IMR-90 (cell line): ENCODE results near the gene HS3ST5. TPM values are rescaled to one million over a fixed set of nuclear protein-coding genes. Genes with fewer than 3 reads are reported as not detected.

ENCODE experiments used
- ATAC-seq: fragments of 200-7000 bp; cut with Tn5 transposase; 2 replicates; pipeline ENCODE4 v1.9.1; 2020; ENCODE audit warnings: low read depth, mild to moderate bottlenecking, moderate library complexity
- BruUV-seq: library from RNA; stranded (reverse); fragments of 400-500 nt; replicated peaks from 2 replicates; lab custom pipeline; 2021; lab: Mats Ljungman, UMichigan
- CTCF ChIA-PET: fragments of 300-600 bp; formaldehyde crosslinking; extraction: SDS; loops from one replicate; lab custom pipeline; 2021; ENCODE audit warnings: antibody characterized with exemption; lab: Yijun Ruan, JAX
- POLR2A ChIA-PET: fragments of 300-600 bp; sonication (Branson Sonifier 250); formaldehyde crosslinking; loops from one replicate; lab custom pipeline; 2022; ENCODE audit warnings: antibody characterized with exemption; ENCODE audit not compliant: unreplicated experiment; lab: Charles Lee
- DNase-seq: peaks from one replicate; pipeline ENCODE4 v3.0.0; 2013
- H2AFZ ChIP-seq: replicated peaks from 2 replicates; pipeline ENCODE3; 2013; ENCODE audit warnings: low read length, mild to moderate bottlenecking; ENCODE audit not compliant: poor library complexity
- H2AK5ac ChIP-seq: 2 replicates; pipeline ENCODE4 v1.6.1; 2013; ENCODE audit warnings: low read depth, low read length, inconsistent platforms
- H2AK9ac ChIP-seq: replicated peaks from 2 replicates; pipeline ENCODE3; 2013; ENCODE audit warnings: mild to moderate bottlenecking, low read depth, low read length, moderate library complexity; ENCODE audit not compliant: poor library complexity
- H2BK120ac ChIP-seq: 2 replicates; pipeline ENCODE4 v1.6.1; 2013; ENCODE audit warnings: low read depth, low read length, inconsistent platforms
- H2BK15ac ChIP-seq: 3 replicates; pipeline ENCODE4 v1.6.1; 2013; ENCODE audit warnings: low read depth, low read length, inconsistent platforms
- H2BK20ac ChIP-seq: 2 replicates; pipeline ENCODE4 v1.6.1; 2013; ENCODE audit warnings: low read depth, mild to moderate bottlenecking, inconsistent platforms, low read length, moderate library complexity
- H2BK5ac ChIP-seq: 2 replicates; pipeline ENCODE4 v1.6.1; 2013; ENCODE audit warnings: mild to moderate bottlenecking, low read depth, low read length, inconsistent platforms; ENCODE audit not compliant: poor library complexity, severe bottlenecking
- H3K14ac ChIP-seq: replicated peaks from 2 replicates; pipeline ENCODE4 v1.6.1; 2013; ENCODE audit warnings: low read depth, low read length, inconsistent platforms
- H3K18ac ChIP-seq: 2 replicates; pipeline ENCODE4 v1.6.1; 2013; ENCODE audit warnings: low read depth, low read length, control low read depth
- H3K23ac ChIP-seq: 2 replicates; pipeline ENCODE4 v1.6.1; 2013; ENCODE audit warnings: low read depth, low read length, inconsistent platforms
- H3K27ac ChIP-seq: 2 replicates; pipeline ENCODE4 v1.5.1; 2013; ENCODE audit warnings: mild to moderate bottlenecking, control low read depth, low read length; ENCODE audit not compliant: insufficient read depth
- H3K27me3 ChIP-seq: 2 replicates; pipeline ENCODE4 v1.6.1; 2013; ENCODE audit warnings: low read length; ENCODE audit not compliant: control insufficient read depth, insufficient read depth
- H3K36me3 ChIP-seq: 2 replicates; pipeline ENCODE4 v1.6.1; 2013; ENCODE audit warnings: low read length, mixed read lengths; ENCODE audit not compliant: control insufficient read depth, insufficient read depth
- H3K4ac ChIP-seq: 2 replicates; pipeline ENCODE4 v1.6.1; 2013; ENCODE audit warnings: low read depth, low read length, inconsistent platforms
- H3K4me1 ChIP-seq: 2 replicates; pipeline ENCODE4 v1.6.1; 2013; ENCODE audit warnings: low read length, mixed read lengths; ENCODE audit not compliant: control insufficient read depth, insufficient read depth
- H3K4me2 ChIP-seq: 2 replicates; pipeline ENCODE4 v1.6.1; 2013; ENCODE audit warnings: low read depth, mild to moderate bottlenecking, control low read depth, low read length, moderate library complexity
- H3K4me3 ChIP-seq: 2 replicates; pipeline ENCODE4 v1.5.1; 2013; ENCODE audit warnings: low read depth, mild to moderate bottlenecking, control low read depth, low read length, moderate library complexity; ENCODE audit not compliant: insufficient read depth
- H3K56ac ChIP-seq: 2 replicates; pipeline ENCODE4 v1.6.1; 2013; ENCODE audit warnings: low read length, inconsistent platforms; ENCODE audit not compliant: insufficient read depth; ENCODE audit errors: extremely low read depth
- H3K79me1 ChIP-seq, 2 experiments: 2 replicates each; pipeline ENCODE4 v1.6.1; 2013; ENCODE audit warnings: low read length in 2 of 2, inconsistent platforms in 1 of 2, low read depth in 1 of 2
- H3K9ac ChIP-seq: 2 replicates; pipeline ENCODE4 v1.6.1; 2013; ENCODE audit warnings: low read depth, low read length, control low read depth
- H3K9me1 ChIP-seq: 2 replicates; pipeline ENCODE4 v1.6.1; 2013; ENCODE audit warnings: low read length, inconsistent platforms; ENCODE audit not compliant: insufficient read depth
- H3K9me3 ChIP-seq: 2 replicates; pipeline ENCODE4 v1.6.1; 2013; ENCODE audit warnings: low read length; ENCODE audit not compliant: control insufficient read depth, insufficient read depth
- H4K20me1 ChIP-seq: 2 replicates; pipeline ENCODE4 v1.6.1; 2013; ENCODE audit warnings: low read length, inconsistent platforms; ENCODE audit not compliant: insufficient read depth
- H4K5ac ChIP-seq: 2 replicates; pipeline ENCODE4 v1.6.1; 2013; ENCODE audit warnings: mild to moderate bottlenecking, low read depth, low read length, control low read depth
- H4K8ac ChIP-seq, 2 experiments: 2 replicates each; pipeline ENCODE4 v1.6.1; 2013; ENCODE audit warnings: low read depth in 2 of 2, low read length in 2 of 2, control low read depth in 1 of 2, inconsistent platforms in 1 of 2
- H4K91ac ChIP-seq: 2 replicates; pipeline ENCODE4 v1.6.1; 2013; ENCODE audit warnings: low read depth, low read length, inconsistent platforms; ENCODE audit not compliant: insufficient read depth
- BHLHE40 ChIP-seq: fragments of 150-350 bp; IDR thresholded peaks from 2 replicates; pipeline ENCODE4 v1.6.1; 2016; ENCODE audit warnings: mild to moderate bottlenecking, low read depth, low read length
- CEBPB ChIP-seq: IDR thresholded peaks from 2 replicates; pipeline ENCODE4 v1.6.1; 2012; ENCODE audit warnings: low read depth, low read length, improper control_type of control experiment
- MAFK ChIP-seq: IDR thresholded peaks from 2 replicates; pipeline ENCODE4 v1.6.1; 2012; ENCODE audit warnings: low read depth, low read length, improper control_type of control experiment
- MAZ ChIP-seq: IDR thresholded peaks from 2 replicates; pipeline ENCODE4 v1.6.1; 2012; ENCODE audit warnings: low read depth, mild to moderate bottlenecking, low read length, improper control_type of control experiment, moderate library complexity, borderline replicate concordance
- MXI1 ChIP-seq: IDR thresholded peaks from 2 replicates; pipeline ENCODE4 v1.6.1; 2012; ENCODE audit warnings: low read depth, mild to moderate bottlenecking, low read length, moderate library complexity, borderline replicate concordance
- NFE2L2 ChIP-seq: fragments of 150-350 bp; IDR thresholded peaks from 2 replicates; pipeline ENCODE4 v1.6.1; 2016; ENCODE audit warnings: low read depth, mild to moderate bottlenecking, low read length
- POLR2A ChIP-seq: IDR thresholded peaks from 2 replicates; pipeline ENCODE4 v1.6.1; 2012; ENCODE audit warnings: mild to moderate bottlenecking, low read depth, low read length
- RAD21 ChIP-seq: IDR thresholded peaks from 2 replicates; pipeline ENCODE4 v1.6.1; 2012; ENCODE audit warnings: low read length, improper control_type of control experiment
- RCOR1 ChIP-seq: IDR thresholded peaks from 2 replicates; pipeline ENCODE4 v1.6.1; 2012; ENCODE audit warnings: mild to moderate bottlenecking, low read length, improper control_type of control experiment; ENCODE audit not compliant: insufficient replicate concordance
- RFX5 ChIP-seq: IDR thresholded peaks from 2 replicates; pipeline ENCODE4 v1.8.0; 2012; ENCODE audit warnings: low read depth, mild to moderate bottlenecking, low read length, moderate library complexity
- SMC3 ChIP-seq: fragments of 150-350 bp; IDR thresholded peaks from 2 replicates; pipeline ENCODE4 v1.6.1; 2016; ENCODE audit warnings: low read depth, mild to moderate bottlenecking, antibody characterized with exemption, low read length, moderate library complexity
- USF2 ChIP-seq: fragments of 150-350 bp; IDR thresholded peaks from 2 replicates; pipeline ENCODE4 v1.6.1; 2017; ENCODE audit warnings: mild to moderate bottlenecking, antibody characterized with exemption, low read length, low read depth
- WGBS, 2 experiments: methylation state at CpG; one replicate each; pipeline versions ENCODE4 v1.1.5 to v1.1.7; 2013; ENCODE audit warnings: missing lambda C conversion rate in 2 of 2; ENCODE audit not compliant: insufficient read length in 1 of 2; ENCODE audit errors: extremely low coverage in 2 of 2; 5-methylcytosine and 5-hydroxymethylcytosine counted together
- dilution Hi-C: fragments of 300-500 bp; cut with HindIII; formaldehyde crosslinking; loops from one replicate; pipeline ENCODE4 v1.14.3; 2018; ENCODE audit warnings: low sequenced_read_pairs; ENCODE audit not compliant: unreplicated experiment
- in situ Hi-C: fragments of 300-500 bp; cut with MboI; formaldehyde crosslinking; loops from 3 replicates; pipeline ENCODE4 v1.14.3; 2019; ENCODE audit warnings: low sequenced_read_pairs, inconsistent platforms, mixed read lengths
- intact Hi-C: fragments of 100-400 bp; cut with micrococcal nuclease; formaldehyde crosslinking; loops from 2 replicates; pipeline ENCODE4 v1.10.0; 2022
- polyA plus RNA-seq, 3 experiments: library from polyadenylated mRNA; depleted of rRNA; stranded (reverse); fragments of >200 nt; gene quantifications; 2 replicates each; pipeline ENCODE4 v1.2.3, GENCODE V29; 2012; ENCODE audit warnings: low replicate concordance in 1 of 3
- total RNA-seq: library from RNA; depleted of rRNA; stranded (reverse); fragments of >200 nt; gene quantifications from 2 replicates; pipeline ENCODE4 v1.2.3, GENCODE V29; 2012
- TF ChIP-seq, protein P1 (sequence below): fragments of 150-350 bp; IDR thresholded peaks from 2 replicates; pipeline ENCODE4 v1.6.1; 2016; ENCODE audit warnings: low read depth, mild to moderate bottlenecking, low read length, moderate library complexity, borderline replicate concordance
- TF ChIP-seq, protein P2 (sequence below): conservative IDR thresholded peaks from 2 replicates; pipeline ENCODE4 v1.5.1; 2012; ENCODE audit warnings: mild to moderate bottlenecking, low read depth, low read length, improper control_type of control experiment

The HS3ST5 gene
- total and polyA plus RNA-seq, 2 of the 4 experiments (the other 2 are of a cell fraction) = not detected

GRCh38 chr6:114258376-114258775, 84.4 kb downstream of the HS3ST5 start:
- in situ Hi-C loops = no loop called here
- Histone ChIP-seq H3K56ac (no peak overlapping the region), H3K36me3 (no peaks in the 10 kb centered on the region)

More at GRCh38 chr6:114258376-114258775, 84.4 kb downstream of the HS3ST5 start:
- no peak for DNase-seq
- dilution Hi-C loops = no loop called here
- no peak overlapping the region for H4K5ac ChIP-seq
- H2BK120ac ChIP-seq = no peak overlapping the region
- no peak overlapping the region for H2AFZ ChIP-seq
- no peak overlapping the region for H3K4me3 ChIP-seq
- H3K9ac ChIP-seq = no peak overlapping the region
- H4K91ac ChIP-seq = no peak overlapping the region
- BruUV-seq = no TSS peak
- no peaks in the 10 kb centered on the region for H3K79me1 ChIP-seq
- H2BK20ac ChIP-seq = no peak overlapping the region
- H2AK5ac ChIP-seq = no peak overlapping the region
- CTCF ChIA-PET = no interaction called here
- H3K9me1 ChIP-seq = no peaks in the 10 kb centered on the region
- no peak for TF ChIP-seq MAFK
- no peak for TF ChIP-seq RAD21
- TF ChIP-seq MXI1 = no peak
- no peak for TF ChIP-seq RFX5
- TF ChIP-seq, protein P1, sequence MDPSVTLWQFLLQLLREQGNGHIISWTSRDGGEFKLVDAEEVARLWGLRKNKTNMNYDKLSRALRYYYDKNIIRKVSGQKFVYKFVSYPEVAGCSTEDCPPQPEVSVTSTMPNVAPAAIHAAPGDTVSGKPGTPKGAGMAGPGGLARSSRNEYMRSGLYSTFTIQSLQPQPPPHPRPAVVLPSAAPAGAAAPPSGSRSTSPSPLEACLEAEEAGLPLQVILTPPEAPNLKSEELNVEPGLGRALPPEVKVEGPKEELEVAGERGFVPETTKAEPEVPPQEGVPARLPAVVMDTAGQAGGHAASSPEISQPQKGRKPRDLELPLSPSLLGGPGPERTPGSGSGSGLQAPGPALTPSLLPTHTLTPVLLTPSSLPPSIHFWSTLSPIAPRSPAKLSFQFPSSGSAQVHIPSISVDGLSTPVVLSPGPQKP = no peak
- no peak for TF ChIP-seq RCOR1
- TF ChIP-seq CEBPB = no peak
- TF ChIP-seq SMC3 = no peak
- TF ChIP-seq NFE2L2 = no peak
- TF ChIP-seq MAZ = no peak
- TF ChIP-seq, protein P2, sequence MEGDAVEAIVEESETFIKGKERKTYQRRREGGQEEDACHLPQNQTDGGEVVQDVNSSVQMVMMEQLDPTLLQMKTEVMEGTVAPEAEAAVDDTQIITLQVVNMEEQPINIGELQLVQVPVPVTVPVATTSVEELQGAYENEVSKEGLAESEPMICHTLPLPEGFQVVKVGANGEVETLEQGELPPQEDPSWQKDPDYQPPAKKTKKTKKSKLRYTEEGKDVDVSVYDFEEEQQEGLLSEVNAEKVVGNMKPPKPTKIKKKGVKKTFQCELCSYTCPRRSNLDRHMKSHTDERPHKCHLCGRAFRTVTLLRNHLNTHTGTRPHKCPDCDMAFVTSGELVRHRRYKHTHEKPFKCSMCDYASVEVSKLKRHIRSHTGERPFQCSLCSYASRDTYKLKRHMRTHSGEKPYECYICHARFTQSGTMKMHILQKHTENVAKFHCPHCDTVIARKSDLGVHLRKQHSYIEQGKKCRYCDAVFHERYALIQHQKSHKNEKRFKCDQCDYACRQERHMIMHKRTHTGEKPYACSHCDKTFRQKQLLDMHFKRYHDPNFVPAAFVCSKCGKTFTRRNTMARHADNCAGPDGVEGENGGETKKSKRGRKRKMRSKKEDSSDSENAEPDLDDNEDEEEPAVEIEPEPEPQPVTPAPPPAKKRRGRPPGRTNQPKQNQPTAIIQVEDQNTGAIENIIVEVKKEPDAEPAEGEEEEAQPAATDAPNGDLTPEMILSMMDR = no peak
- no peak for TF ChIP-seq BHLHE40
- TF ChIP-seq USF2 = no peak
- TF ChIP-seq POLR2A = no peak
- intact Hi-C loops = no loop called here
- POLR2A ChIA-PET = no interaction called here
- H4K8ac ChIP-seq = no peak overlapping the region
- no peaks in the 10 kb centered on the region for H3K4me1 ChIP-seq
- H3K27ac ChIP-seq = no peak overlapping the region
- H3K4me2 ChIP-seq = no peak overlapping the region
- no CpG with 5 or more reads among the region's 2 CpGs for WGBS, 2 experiments
- H3K14ac ChIP-seq = no peak overlapping the region
- H2BK15ac ChIP-seq = no peak overlapping the region
- no peak overlapping the region for H2BK5ac ChIP-seq
- no peak overlapping the region for H3K18ac ChIP-seq
- H3K23ac ChIP-seq = no peak overlapping the region
- H3K9me3 ChIP-seq = no peaks in the 10 kb centered on the region
- H3K4ac ChIP-seq = no peak overlapping the region
- H3K27me3 ChIP-seq = no peaks in the 10 kb centered on the region
- H4K20me1 ChIP-seq = no peaks in the 10 kb centered on the region
- no peak for ATAC-seq
- no peak overlapping the region for H2AK9ac ChIP-seq
